GM12874 (cell line): ENCODE measurements around the gene OTOG.

Source experiments
- TF ChIP-seq, protein P1 (sequence below): IDR thresholded peaks from 2 replicates; pipeline ENCODE4 v1.5.1; 2011; ENCODE audit warnings: low read depth, mild to moderate bottlenecking, control low read depth, low read length, moderate library complexity; ENCODE audit not compliant: insufficient read depth

Gene OTOG

GRCh38 chr11:17596711-17597110 lies 49.7 kb downstream of the OTOG start:
- TF ChIP-seq, protein P1, sequence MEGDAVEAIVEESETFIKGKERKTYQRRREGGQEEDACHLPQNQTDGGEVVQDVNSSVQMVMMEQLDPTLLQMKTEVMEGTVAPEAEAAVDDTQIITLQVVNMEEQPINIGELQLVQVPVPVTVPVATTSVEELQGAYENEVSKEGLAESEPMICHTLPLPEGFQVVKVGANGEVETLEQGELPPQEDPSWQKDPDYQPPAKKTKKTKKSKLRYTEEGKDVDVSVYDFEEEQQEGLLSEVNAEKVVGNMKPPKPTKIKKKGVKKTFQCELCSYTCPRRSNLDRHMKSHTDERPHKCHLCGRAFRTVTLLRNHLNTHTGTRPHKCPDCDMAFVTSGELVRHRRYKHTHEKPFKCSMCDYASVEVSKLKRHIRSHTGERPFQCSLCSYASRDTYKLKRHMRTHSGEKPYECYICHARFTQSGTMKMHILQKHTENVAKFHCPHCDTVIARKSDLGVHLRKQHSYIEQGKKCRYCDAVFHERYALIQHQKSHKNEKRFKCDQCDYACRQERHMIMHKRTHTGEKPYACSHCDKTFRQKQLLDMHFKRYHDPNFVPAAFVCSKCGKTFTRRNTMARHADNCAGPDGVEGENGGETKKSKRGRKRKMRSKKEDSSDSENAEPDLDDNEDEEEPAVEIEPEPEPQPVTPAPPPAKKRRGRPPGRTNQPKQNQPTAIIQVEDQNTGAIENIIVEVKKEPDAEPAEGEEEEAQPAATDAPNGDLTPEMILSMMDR: no peak

- TF ChIP-seq, protein P1: no peak
Measured at GRCh38 chr11:17597770-17598169, 50.7 kb downstream of the OTOG start.

DNA sequence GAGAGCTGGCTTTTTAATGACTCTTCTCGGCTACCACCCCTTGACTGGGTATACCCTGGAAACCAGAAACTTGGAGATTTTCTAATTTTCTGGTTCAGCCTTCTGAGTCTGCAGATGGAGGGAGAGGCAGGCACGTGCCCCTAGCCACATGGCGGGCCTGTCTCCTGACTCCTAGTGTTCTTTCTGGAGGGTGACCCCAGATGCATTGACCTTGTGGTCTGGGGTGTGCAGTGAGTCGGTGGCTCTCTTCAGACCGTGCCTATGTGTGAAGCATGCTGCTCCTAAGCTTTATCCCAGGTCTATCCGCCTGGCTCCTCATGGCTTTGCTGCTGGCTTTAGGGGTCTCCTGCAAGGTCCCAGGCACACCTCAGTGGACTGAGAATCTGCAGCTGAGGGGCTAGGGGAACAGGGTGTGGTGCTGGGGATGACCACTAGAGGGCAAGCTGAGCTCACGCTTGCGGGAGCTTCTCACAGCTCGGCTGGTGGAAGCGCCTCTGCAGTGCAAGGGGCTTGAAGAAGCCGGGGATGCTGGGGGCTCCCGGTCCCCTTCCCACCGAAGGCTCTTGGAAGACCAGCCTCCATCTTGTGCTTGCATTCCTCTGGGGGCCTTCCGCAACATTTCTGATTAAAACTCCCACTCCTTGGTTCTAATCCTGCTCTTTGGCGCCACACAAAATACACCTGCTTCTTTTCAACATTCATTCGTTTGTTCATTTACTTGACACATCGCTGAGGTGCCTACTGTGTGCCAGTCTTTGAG lies 51.8 kb downstream of the OTOG start:
- TF ChIP-seq, protein P1: peak; percentile 99

DNA sequence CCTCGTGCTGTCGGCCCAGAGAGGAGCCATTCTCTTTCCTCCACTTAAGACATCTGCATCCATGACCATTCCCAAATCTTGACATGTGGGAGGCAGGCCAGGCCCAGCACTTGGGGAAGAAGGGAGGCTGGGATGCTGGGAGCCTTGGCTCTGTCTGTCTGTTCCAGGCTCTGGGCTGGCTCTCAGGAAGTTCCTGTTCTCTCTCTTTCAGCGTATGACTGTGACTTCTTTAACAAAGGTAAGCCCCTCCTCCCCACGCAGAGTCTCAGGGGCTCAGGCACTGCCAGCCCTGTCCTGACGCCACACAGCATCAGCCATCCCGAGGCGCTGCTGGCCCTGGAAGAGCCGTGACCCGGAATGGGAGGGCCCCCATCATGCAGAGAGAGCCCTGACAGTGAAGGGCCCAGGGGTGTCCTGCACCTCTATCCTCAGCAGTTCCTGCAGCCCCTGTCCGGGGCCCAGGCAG lies 52.4 kb downstream of the OTOG start:
- TF ChIP-seq, protein P1: no peak

- TF ChIP-seq, protein P1: no peak
Measured at GRCh38 chr11:17600316-17601255, 53.5 kb downstream of the OTOG start.

DNA sequence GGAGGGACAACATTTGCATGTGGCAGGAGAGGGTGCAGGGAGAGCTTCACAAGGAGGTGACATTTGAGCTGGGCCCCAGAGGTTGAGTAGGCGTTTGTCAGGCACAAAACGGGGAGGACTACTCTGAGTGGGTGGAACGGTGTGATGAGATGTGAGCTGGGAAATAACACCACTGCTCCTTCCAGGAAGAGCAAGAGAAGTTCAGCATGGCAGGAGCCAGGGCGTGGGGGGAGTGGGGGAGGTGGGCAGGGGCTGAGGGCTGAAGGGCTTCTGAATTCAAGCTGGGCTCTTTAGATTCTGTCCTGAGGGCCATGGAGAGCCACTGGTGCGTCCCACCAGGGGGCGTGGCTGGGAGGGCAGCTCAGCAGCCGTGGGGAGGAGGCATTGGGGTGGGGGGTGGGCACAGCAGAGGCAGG lies 54.2 kb downstream of the OTOG start:
- TF ChIP-seq, protein P1: no peak

DNA sequence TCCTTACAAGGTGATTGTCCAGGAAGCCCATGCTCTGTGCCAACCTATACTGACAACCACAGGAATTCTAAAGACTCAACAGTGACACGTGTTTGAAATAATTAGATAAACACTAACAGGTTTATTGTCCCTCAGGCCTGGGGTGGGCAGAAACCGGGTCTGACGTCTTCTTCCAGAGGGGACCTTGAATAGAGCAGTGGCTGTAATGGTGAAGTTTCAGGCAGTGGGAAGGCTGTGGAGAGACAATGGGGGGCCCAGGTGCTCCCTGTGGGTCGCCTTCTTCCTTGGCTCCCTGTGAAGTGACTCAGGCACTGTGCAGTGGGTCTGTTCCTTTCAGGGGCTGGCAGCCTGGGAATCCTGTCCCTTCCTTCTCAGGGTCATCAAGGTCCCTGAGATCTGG lies 54.6 kb downstream of the OTOG start:
- TF ChIP-seq, protein P1: no peak
